ENCODE data around the gene TARM1. TPM values are rescaled to one million over a fixed set of nuclear protein-coding genes. Genes with fewer than 3 reads are reported as not detected.
"Not testable (repeated sequence)": the region's sequence is repeated elsewhere in the genome, so short reads cannot be mapped to it uniquely, and the experiment has no call there.

TARM1 gene
- total RNA-seq, 4 donors from 2014 or later, result not detected

DNA sequence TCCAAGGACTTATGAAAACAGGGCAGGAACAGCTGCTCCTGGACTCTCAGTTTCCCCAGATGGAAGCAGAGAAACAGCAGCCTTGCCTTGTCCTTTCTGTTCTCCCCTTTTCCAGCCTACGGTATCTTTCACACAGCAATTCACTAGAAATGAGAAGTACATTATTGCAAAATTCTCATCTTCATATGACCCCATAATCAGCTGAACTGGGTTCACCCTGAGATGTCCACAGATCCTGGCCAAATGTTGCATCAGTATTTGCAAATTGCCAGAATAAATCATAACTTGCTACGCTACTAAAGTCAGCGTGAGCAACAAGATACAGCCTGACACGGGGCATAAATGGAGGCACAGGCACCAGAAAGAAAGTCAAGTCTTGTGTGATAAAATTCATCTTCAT lies 33.5 kb downstream of the TARM1 start:
- intact Hi-C loops (cut with DNase I; ENCODE audit: low total_unique reads), result no loop called here
- TF ChIP-seq POLR2A (IDR thresholded peaks at IDR 0.05), result no peak
- TF ChIP-seq, protein P1, sequence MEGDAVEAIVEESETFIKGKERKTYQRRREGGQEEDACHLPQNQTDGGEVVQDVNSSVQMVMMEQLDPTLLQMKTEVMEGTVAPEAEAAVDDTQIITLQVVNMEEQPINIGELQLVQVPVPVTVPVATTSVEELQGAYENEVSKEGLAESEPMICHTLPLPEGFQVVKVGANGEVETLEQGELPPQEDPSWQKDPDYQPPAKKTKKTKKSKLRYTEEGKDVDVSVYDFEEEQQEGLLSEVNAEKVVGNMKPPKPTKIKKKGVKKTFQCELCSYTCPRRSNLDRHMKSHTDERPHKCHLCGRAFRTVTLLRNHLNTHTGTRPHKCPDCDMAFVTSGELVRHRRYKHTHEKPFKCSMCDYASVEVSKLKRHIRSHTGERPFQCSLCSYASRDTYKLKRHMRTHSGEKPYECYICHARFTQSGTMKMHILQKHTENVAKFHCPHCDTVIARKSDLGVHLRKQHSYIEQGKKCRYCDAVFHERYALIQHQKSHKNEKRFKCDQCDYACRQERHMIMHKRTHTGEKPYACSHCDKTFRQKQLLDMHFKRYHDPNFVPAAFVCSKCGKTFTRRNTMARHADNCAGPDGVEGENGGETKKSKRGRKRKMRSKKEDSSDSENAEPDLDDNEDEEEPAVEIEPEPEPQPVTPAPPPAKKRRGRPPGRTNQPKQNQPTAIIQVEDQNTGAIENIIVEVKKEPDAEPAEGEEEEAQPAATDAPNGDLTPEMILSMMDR (IDR thresholded peaks at IDR 0.05), result no peak
- no peak for DNase-seq (ENCODE audit: low spot score in 2 of 2)
- WGBS, 2 donors, result 82 to 84% methylated on average over 4 of the region's 4 CpGs
- no peak overlapping the region for H3K4me3 ChIP-seq (ENCODE audit: low read depth, poor library complexity, severe bottlenecking)

DNA sequence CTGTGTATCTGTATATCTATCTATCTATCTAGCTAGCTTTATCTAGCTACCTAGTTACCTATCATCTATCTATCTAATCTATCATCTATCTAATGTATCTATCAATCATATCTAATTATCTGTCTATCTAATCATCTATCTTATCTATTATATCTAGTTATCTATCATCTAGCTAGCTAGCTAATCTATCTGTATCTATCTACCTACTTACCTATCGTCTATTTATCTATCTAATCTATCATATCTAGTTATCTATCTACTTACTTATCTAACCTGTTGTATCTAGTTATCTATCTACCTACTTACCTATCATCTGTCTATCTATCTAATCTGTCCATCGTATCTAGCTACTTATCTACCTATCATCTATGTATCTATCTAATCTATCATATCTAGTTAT lies 35.4 kb downstream of the TARM1 start:
- TF ChIP-seq, protein P1 (IDR thresholded peaks at IDR 0.05), result no peak
- TF ChIP-seq POLR2A (IDR thresholded peaks at IDR 0.05), result no peak
- DNase-seq (ENCODE audit: low spot score in 2 of 2), result no peak
- no peak overlapping the region for H3K4me3 ChIP-seq (ENCODE audit: low read depth, poor library complexity, severe bottlenecking)
- WGBS, 2 donors, result 80 to 82% methylated on average over 2 of the region's 2 CpGs
- intact Hi-C loops (cut with DNase I; ENCODE audit: low total_unique reads), result no loop called here

DNA sequence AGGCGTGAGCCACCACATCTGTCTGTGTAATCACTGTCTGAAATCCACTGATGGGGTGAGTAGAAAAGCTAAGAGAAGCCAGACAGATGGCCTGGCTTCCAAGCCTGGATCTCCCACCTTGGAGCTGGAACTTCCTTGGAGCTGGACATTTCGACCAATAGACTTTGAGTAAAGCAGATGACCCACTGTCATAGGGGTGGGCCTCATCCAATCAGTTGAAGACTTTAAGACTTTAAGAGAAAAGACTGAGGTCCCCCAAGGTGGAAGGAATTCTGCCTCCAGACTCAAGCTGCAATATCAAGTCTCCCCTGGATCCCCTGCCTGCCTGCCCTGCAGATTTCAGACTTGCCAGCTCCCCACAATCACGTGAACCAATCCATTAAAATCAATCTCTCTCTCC lies 38.2 kb downstream of the TARM1 start:
- TF ChIP-seq, protein P1 (IDR thresholded peaks at IDR 0.05), result no peak
- TF ChIP-seq POLR2A (IDR thresholded peaks at IDR 0.05), result no peak
- intact Hi-C loops (cut with DNase I; ENCODE audit: low total_unique reads), result no loop called here
- no peak overlapping the region for H3K4me3 ChIP-seq (ENCODE audit: low read depth, poor library complexity, severe bottlenecking)
- no peak for DNase-seq (ENCODE audit: low spot score in 2 of 2)
- WGBS, 2 donors, result 79 to 80% methylated on average over 3 of the region's 3 CpGs

DNA sequence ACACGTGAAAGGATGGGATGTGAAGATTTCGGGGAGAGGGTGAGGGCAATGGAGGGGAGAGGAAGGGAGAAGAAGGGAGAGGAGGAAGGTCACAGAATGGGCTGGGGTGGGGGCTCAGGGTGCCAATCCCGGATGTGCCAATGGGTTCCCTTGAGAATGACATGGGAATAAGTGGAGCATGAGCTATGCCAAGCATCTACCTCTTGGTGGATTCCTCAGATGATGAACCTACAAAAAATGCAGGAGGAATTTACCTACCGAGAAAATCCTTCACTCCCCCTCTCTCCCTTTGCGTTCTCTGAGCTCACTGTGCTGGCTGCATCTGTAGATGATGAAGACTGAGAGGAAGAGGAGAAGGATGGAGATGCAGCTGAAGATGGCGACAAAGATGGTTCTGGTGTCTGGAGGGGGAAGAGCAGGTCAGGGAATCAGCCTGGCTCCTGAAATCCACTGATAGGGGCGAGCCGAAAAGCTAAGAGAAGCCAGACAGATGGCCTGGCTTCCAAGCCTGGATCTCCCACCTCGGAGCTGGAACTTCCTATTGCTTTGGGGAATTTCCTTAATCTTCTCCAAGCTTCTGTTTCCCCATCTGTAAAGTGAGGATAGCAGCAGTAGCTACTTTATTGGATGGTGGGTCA lies 39.1 kb downstream of the TARM1 start:
- intact Hi-C loops (cut with DNase I; ENCODE audit: low total_unique reads), result no loop called here
- TF ChIP-seq POLR2A (IDR thresholded peaks at IDR 0.05), result no peak
- TF ChIP-seq, protein P1 (IDR thresholded peaks at IDR 0.05), result no peak
- WGBS, 2 donors, result 60 to 66% methylated on average over 9 of the region's 9 CpGs
- no peak overlapping the region for H3K4me3 ChIP-seq (ENCODE audit: low read depth, poor library complexity, severe bottlenecking)
- no peak for DNase-seq (ENCODE audit: low spot score in 2 of 2)

DNA sequence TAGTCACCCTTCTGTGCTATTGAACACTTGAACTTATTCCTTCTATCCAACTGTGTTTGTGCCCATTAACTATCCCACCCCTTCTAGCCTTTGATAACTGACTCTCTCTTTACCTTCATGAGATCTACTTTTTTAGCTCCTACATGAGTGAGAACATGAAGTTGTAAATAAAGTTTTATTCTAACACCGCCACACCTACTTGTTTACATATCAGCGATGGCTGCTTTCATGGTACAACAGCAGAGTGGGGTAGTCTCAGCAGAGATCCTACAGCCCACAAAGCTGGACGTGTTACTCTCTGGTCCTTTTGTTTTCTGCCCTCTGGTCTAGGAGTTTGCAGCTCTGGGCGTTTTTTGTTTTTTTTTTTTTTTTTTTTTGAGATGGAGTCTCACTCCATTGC lies 41.2 kb downstream of the TARM1 start:
- TF ChIP-seq, protein P1 (IDR thresholded peaks at IDR 0.05), result no peak
- TF ChIP-seq POLR2A (IDR thresholded peaks at IDR 0.05), result no peak
- intact Hi-C loops (cut with DNase I; ENCODE audit: low total_unique reads), result no loop called here
- H3K4me3 ChIP-seq (ENCODE audit: low read depth, poor library complexity, severe bottlenecking), result no peak overlapping the region
- no peak for DNase-seq (ENCODE audit: low spot score in 2 of 2)
- 80 to 84% methylated on average over 4 of the region's 4 CpGs for WGBS, 2 donors

DNA sequence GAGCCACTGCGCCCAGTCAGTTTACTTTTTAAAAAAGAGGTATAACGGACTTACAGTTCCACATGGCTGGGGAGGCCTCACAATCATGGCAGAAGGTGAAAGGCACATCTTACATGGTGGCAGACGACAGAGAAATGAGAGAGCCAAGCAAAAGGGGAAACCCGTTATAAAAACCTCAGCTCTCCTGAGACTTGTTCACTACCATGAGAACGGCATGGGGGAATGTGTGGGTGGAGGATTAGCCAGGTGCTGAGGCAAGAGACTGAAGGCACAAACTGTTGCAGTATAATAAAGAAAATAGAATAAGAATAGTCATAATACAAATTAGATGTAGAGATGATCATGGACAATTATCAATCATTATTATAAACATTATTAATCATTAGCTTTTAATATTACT lies 44.6 kb downstream of the TARM1 start:
- H3K4me3 ChIP-seq (ENCODE audit: low read depth, poor library complexity, severe bottlenecking); intact Hi-C loops (cut with DNase I; ENCODE audit: low total_unique reads); DNase-seq (ENCODE audit: low spot score in 2 of 2): not testable (repeated sequence)
- 68 to 72% methylated on average over 5 of the region's 5 CpGs for WGBS, 2 donors

Measured in lower leg skin (tissue), 4 donors.